Activated T-helper 1 cell treated with anti-CD3 and anti-CD28 coated beads, Interleukin-12 subunit alpha, Interleukin-12 subunit beta, Interleukin-2, Interleukin-4 antibody, amounts not matched to agents 30 ng/mL and 10 ng/mL and 1 ng/mL, durations not matched to agents 14 hours and 24 hours and 36 hours (primary cell): ENCODE data around the gene SETD2. TPM values are rescaled to one million over a fixed set of nuclear protein-coding genes. Genes with fewer than 3 reads are reported as not detected.

Experiments used
- DNase-seq: peaks from one replicate; pipeline ENCODE4 v3.0.0; 2021; ENCODE audit warnings: low spot score
- H3K27ac Mint-ChIP-seq: one replicate; pipeline ENCODE4 v1.8.0; 2021; ENCODE audit warnings: mild to moderate bottlenecking, mixed read lengths
- H3K27me3 Mint-ChIP-seq: one replicate; pipeline ENCODE4 v1.8.0; 2022; ENCODE audit warnings: mild to moderate bottlenecking, moderate library complexity, mixed read lengths; ENCODE audit not compliant: insufficient read depth
- H3K36me3 Mint-ChIP-seq: one replicate; pipeline ENCODE4 v1.8.0; 2021; ENCODE audit warnings: low read depth, mixed read lengths
- H3K4me1 Mint-ChIP-seq: one replicate; pipeline ENCODE4 v1.8.0; 2021; ENCODE audit warnings: low read depth, mixed read lengths
- H3K4me3 Mint-ChIP-seq: one replicate; pipeline ENCODE4 v1.8.0; 2021; ENCODE audit warnings: mild to moderate bottlenecking, moderate library complexity, mixed read lengths
- H3K9me3 Mint-ChIP-seq: one replicate; pipeline ENCODE4 v1.8.0; 2021; ENCODE audit warnings: mixed read lengths
- intact Hi-C: fragments of 100-400 bp; cut with micrococcal nuclease; formaldehyde crosslinking; loops from one replicate; pipeline ENCODE4 v1.15.1; 2024
- total RNA-seq: library from RNA; stranded (reverse); gene quantifications from 2 replicates; pipeline ENCODE4 v1.2.3, GENCODE V29; 2022

The SETD2 gene
- total RNA-seq, 1 donor from 2014 or later: 41.2 TPM

DNA sequence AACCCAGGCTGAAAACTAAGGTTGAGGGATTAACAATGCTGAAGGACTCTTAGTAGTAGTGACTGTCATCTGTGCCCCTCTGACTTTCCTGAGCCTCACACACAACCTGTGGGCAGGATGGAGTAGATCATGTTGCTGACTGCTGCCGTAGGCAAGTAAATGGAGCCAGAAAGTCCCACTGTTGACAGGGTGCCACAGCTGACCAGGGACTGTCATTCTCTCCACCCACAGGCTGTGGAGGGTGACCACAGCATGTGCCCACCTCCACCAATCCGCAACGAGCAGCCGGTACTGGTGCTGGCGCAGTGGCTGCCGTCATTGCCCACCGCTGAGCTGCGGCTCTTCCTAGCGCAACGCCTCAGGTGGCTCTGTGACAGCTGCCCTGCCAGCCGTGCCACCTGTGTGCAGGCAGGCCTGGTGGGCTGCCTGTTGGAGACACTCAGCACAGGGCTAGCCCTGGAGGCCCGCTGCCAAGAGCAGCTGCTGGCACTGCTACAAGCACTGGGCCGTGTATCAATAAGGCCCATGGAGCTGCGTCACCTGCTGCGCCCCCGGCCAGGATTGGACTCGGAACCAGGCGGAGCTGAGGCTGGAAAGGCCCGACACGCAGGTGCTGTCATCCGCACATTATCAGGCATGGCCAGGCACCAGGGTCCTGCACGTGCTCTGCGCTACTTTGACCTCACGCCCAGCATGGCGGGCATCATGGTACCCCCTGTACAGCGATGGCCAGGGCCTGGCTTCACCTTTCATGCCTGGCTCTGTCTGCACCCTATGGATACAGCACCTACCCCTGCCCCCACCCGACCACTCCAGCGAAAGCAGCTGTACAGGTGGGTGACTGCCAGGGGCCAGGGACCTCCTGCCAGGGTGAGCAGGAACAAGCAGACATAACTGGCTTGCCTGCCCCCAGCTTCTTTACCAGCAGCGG is 168.8 kb downstream of the SETD2 start:
- Mint-ChIP-seq H3K27me3 (no peaks in the 10 kb centered on the region), H3K36me3 (peaks cover 18% of the 10 kb centered on the region), H3K9me3 (no peaks in the 10 kb centered on the region), H3K4me1 (peaks cover 20% of the 10 kb centered on the region), H3K27ac (no peak overlapping the region), H3K4me3 (no peak overlapping the region)
- DNase-seq: no peak
- intact Hi-C loops: no loop called here

DNA sequence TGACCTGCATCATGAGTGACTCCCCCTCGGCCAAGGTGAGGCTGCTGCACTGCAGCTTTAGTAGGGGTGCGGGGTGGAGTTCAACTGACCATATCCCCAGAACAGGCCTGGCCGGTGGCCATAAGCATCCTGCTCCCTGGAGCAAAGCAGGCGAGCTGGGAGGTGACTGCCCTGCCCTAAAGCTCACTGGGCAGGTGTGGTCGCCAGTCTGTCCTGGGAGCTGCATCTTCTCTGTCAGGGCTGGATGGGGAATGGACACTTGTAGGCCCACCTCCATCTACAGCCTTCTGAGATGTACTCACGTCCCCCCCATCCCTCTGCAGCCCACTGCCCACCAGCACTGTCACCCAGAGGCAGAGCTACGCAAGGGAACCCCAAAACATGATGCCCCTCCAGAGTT is 169.9 kb downstream of the SETD2 start:
- intact Hi-C loops: no loop called here
- Mint-ChIP-seq H3K27me3 (no peaks in the 10 kb centered on the region), H3K4me1 (peaks cover 30% of the 10 kb centered on the region), H3K27ac (no peak overlapping the region), H3K4me3 (no peak overlapping the region), H3K9me3 (no peaks in the 10 kb centered on the region), H3K36me3 (peaks cover 24% of the 10 kb centered on the region)
- DNase-seq: no peak

DNA sequence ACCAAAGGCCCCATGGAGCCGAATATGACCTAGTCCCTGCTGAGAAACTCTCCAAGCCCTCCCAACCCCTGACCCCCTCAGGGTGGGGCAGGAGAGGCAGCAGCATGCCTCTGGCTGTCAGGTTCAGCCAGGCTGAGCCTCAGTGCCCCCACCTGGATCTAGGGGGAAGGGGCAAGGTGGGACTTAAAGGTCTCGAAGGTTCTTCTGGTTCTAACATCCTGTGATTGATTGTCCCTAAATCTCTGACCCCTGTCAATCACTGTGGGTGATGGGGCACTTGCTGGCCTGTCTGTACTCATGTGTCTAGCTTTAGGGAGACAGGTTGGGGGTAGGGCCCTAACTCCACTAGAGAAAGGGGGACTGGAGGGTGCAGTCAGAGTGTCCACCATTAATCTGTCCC is 170.6 kb downstream of the SETD2 start:
- intact Hi-C loops: no loop called here
- no peaks in the 10 kb centered on the region for H3K9me3 Mint-ChIP-seq

DNA sequence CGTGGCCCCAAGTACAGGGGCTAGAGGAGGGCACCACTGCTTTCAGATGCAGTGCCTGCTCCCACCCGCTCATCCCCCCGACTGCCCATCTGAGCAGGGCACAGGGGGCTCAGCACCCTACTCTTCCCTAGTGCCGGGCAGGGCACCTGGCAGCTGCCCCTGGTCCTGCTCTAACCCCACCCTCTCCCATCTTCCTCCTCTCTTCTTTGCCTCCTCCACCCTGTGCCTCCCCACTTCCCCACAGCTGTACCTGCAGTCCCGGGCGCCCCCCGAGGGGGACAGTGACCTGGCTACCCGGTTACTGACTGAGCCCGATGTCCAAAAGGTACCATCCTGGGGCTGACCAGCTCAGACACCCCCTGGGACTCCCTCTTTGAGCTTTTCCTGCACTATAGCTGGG is 171.7 kb downstream of the SETD2 start:
- Mint-ChIP-seq H3K9me3 (no peaks in the 10 kb centered on the region), H3K36me3 (peaks cover 27% of the 10 kb centered on the region), H3K27me3 (no peaks in the 10 kb centered on the region), H3K4me3 (no peak overlapping the region), H3K27ac (no peak overlapping the region), H3K4me1 (peaks cover 41% of the 10 kb centered on the region)
- no peak for DNase-seq
- intact Hi-C loops: no loop called here

More for the DNA sequence above, 170.6 kb downstream of the SETD2 start:
- DNase-seq: no peak
- H3K4me1 Mint-ChIP-seq: peaks cover 33% of the 10 kb centered on the region
- H3K27me3 Mint-ChIP-seq: no peaks in the 10 kb centered on the region
- H3K36me3 Mint-ChIP-seq: peaks cover 30% of the 10 kb centered on the region
- no peak overlapping the region for H3K4me3 Mint-ChIP-seq
- no peak overlapping the region for H3K27ac Mint-ChIP-seq

DNA sequence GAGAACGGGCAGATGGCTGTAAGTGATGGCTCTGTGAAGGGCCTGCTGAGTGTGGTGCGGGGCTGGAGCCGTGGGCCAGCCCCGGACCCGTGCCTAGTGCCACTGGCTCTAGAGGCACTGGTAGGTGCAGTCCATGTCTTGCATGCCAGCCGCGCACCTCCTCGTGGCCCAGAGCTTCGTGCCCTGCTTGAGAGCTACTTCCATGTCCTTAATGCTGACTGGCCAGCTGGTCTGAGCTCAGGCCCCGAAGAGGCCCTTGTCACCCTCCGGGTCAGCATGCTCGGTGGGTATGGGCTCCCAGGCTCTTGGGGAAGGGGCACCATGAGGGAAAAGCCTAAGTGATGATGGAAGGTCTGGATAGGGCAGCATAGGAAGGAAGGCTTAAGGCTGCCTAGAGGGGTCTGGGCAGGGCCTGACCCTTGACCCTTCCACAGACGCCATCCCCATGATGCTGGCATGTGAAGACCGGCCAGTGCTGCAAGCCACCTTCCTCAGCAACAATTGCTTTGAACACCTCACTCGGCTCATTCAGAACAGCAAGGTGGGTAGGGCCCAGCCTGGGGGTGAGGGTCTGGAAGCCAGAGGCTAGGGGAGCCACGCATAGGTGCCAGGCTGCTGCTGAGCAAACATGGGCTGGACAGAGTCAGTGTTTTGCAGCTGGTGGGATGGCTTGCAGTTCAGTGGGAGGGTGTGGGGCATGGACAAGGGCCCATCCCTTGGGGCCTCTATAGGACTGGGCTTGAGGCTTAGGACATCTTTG is 172.3 kb downstream of the SETD2 start:
- no peak overlapping the region for H3K4me3 Mint-ChIP-seq
- H3K9me3 Mint-ChIP-seq: no peaks in the 10 kb centered on the region
- H3K36me3 Mint-ChIP-seq: peaks cover 27% of the 10 kb centered on the region
- DNase-seq: no peak
- H3K27ac Mint-ChIP-seq: no peak overlapping the region
- intact Hi-C loops: no loop called here
- H3K27me3 Mint-ChIP-seq: no peaks in the 10 kb centered on the region
- H3K4me1 Mint-ChIP-seq: peaks cover 47% of the 10 kb centered on the region

DNA sequence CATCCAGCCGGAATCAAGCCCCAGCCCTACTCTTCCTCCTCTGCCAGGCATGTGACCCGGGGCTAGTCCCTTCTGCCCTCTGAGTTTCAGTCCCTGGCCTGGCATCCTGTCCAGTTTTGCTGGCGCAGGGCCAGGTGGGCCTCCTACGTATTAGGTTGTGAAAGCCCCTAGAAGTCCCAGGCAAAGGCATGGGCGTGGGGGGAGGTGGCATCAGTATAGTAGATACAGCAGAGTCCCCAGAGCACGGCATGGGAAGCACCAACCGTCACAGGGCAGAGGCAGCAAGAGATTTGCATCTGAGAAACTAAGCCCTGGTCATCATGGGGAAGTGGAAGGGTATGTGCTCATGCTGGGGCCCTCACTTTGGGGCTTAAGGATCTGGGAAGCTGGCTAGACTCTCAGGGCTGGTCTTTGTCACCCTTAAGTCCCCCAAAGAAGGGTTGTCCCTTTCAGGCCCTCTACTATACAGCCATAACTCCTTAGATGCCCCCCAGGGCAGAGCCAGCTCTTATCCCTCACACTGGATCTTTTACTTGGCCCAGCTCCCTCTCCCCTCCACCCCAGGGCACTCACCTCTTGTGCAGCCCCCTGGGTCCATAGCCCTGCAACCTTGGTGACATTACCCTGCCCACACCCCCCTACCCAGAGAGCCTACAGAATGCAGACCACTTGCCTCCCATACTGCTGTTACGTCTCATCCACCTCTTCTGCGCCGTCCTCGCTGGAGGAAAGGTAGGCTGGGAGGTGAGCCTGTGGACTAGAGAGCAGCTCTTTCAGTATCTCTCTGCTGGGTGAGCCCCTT is 173.1 kb downstream of the SETD2 start:
- Mint-ChIP-seq H3K27me3 (no peaks in the 10 kb centered on the region), H3K27ac (peak overlapping the region; percentile 59), H3K36me3 (peaks cover 27% of the 10 kb centered on the region), H3K4me3 (no peak overlapping the region), H3K9me3 (no peaks in the 10 kb centered on the region), H3K4me1 (peaks cover 56% of the 10 kb centered on the region)
- intact Hi-C loops: no loop called here
- no peak for DNase-seq

DNA sequence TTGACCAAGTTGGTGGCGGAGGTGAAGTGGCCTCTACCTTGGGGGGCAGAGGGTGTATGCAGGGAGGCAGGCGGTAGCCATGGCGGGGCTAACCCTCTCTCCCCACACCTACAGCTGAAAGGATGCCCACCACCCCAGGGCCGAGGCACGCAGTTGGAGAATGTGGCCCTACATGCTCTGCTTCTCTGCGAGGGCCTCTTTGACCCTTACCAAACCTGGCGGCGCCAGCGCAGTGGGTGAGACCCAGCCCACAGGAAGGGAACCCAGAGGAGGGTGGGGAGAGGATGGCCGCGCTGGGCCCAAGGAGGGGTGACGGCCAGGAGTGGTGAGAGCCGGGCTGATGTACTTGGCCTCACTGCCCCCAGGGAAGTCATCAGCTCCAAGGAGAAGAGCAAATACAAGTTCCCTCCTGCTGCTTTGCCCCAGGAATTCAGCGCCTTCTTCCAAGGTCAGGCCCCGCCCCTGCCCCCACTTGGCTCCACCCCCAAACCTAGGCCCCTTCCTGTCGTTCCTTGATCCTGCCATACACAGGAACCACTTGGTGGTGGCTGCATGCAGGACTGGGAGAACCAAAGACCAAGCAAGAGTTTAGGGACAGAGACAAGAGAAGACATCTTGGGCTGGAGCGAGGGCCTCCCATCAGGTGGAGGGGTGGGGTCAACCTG is 174.6 kb downstream of the SETD2 start:
- no peaks in the 10 kb centered on the region for H3K27me3 Mint-ChIP-seq
- DNase-seq: no peak
- H3K27ac Mint-ChIP-seq: peak overlapping the region; percentile 94
- intact Hi-C loops: no loop called here
- peak overlapping the region; percentile 83 for H3K4me3 Mint-ChIP-seq
- peaks cover 30% of the 10 kb centered on the region for H3K36me3 Mint-ChIP-seq
- no peaks in the 10 kb centered on the region for H3K9me3 Mint-ChIP-seq
- H3K4me1 Mint-ChIP-seq: peaks cover 70% of the 10 kb centered on the region

DNA sequence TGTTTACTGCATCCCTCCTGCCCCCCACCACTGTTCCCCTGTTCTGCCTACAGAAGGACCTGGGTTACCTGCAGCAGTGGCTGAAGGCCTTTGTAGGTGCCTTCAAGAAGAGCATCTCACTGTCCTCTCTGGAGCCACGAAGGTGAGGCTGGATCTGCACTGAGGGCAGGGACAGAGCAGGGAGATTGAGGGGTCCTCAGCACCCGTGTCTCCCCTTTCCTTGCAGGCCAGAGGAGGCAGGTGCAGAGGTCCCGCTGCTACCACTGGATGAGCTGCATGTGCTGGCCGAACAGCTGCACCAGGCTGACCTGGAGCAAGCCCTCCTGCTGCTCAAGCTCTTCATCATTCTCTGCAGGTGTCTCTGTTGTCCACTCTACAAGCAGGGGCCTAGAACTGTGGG is 175.3 kb downstream of the SETD2 start:
- intact Hi-C loops: no loop called here
- Mint-ChIP-seq H3K4me3 (peak overlapping the region; percentile 83), H3K27me3 (no peaks in the 10 kb centered on the region), H3K9me3 (no peaks in the 10 kb centered on the region), H3K4me1 (peaks cover 74% of the 10 kb centered on the region), H3K36me3 (peaks cover 27% of the 10 kb centered on the region), H3K27ac (peak overlapping the region; percentile 94)
- DNase-seq: no peak

DNA sequence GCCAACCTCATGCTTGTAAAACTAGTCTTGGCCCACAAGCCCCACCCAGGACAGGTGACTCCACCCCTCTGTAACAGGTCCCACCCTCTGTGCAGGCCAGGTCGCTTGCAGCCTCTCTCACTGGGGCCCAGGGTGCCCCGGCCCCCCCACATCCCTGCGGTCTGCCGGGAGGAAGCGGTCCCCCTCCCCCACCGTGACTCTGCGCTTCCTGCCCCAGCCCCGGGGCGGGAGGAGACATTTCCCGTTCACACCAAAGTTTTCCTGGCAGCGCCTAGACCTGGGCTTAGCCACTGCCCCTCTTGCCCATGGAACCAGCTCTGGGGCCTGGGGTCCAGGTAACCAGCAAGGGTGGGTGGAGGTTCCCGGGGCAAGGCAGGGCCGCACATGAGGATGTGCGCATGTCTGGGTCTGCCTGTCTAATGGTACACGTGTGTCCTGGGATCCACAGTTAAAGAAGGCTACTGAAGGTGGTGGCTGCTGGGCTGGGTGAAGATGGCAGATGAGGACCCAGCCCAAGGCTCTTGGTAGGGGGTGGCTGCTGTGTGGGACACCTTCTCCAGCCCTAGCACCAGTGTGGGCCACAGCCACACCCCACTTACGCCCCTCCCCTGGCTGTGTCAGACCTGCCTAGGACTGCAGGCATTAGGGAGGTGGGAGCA is 176.0 kb downstream of the SETD2 start:
- H3K27ac Mint-ChIP-seq: peak overlapping the region; percentile 94
- H3K27me3 Mint-ChIP-seq: no peaks in the 10 kb centered on the region
- intact Hi-C loops: loop anchor here (1.0 to 2.0 kb wide), 3 partner anchors 9 to 39 kb away; partner anchors contain the start of gene NBEAL2
- H3K4me3 Mint-ChIP-seq: peak overlapping the region; percentile 83
- H3K4me1 Mint-ChIP-seq: peaks cover 79% of the 10 kb centered on the region
- H3K36me3 Mint-ChIP-seq: peaks cover 27% of the 10 kb centered on the region
- peak; percentile 91 for DNase-seq
- no peaks in the 10 kb centered on the region for H3K9me3 Mint-ChIP-seq

DNA sequence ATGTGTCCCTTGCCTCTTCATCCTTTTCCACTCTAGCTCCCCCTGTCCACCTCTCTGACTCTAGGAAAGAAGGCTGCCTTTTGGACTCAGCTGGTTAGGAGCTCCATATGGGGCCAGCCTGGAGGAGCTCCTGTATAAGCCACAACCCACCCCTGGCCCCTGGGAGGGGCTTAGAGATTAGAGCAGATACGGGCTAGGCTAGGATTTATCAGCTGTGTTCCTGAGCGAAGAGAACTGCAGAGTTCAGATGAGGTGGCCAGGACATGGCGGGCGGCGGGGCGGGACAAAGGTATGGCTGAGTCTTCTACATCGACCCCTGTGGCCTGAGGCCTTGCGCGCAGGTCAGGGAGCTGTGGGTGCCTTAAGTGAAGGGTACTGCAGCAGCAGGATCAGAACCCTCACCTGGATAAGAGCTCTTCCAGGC is 176.6 kb downstream of the SETD2 start:
- H3K36me3 Mint-ChIP-seq: peaks cover 27% of the 10 kb centered on the region
- peak overlapping the region; percentile 94 for H3K27ac Mint-ChIP-seq
- H3K4me1 Mint-ChIP-seq: peaks cover 84% of the 10 kb centered on the region
- no peak for DNase-seq
- H3K27me3 Mint-ChIP-seq: no peaks in the 10 kb centered on the region
- H3K9me3 Mint-ChIP-seq: no peaks in the 10 kb centered on the region
- intact Hi-C loops: loop anchor here (1.0 to 2.0 kb wide), 3 partner anchors 8 to 39 kb away; partner anchors contain the start of gene NBEAL2
- peak overlapping the region; percentile 83 for H3K4me3 Mint-ChIP-seq

DNA sequence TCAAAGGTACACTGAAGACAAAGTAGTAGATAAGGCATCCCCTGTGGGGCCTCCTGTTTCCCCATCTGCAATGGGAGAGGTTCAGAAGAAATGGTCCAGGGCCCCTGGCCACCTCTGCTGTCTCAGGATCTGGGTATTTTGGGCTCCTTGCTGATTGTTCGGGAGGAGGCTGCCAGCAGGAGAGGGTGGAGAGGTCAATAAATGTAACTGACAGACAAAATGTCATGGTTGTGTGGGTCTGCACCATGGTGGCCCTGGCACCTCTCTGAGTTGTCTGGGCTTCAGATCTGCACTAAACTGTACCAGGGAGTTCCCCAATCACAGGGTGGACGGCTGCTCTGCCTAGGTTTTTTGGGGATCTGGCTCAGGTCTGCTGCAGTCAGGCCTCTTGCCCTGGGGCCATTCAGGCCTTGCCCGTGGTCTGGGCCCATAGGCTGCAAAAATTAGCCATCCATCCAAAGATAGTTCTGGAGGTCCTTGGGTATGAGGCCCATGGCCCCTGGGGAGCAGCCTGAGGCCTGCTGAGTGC is 177.1 kb downstream of the SETD2 start:
- Mint-ChIP-seq H3K36me3 (peaks cover 27% of the 10 kb centered on the region), H3K4me1 (peaks cover 87% of the 10 kb centered on the region), H3K4me3 (peak overlapping the region; percentile 83), H3K27ac (peak overlapping the region; percentile 94), H3K9me3 (no peaks in the 10 kb centered on the region), H3K27me3 (no peaks in the 10 kb centered on the region)
- no peak for DNase-seq
- intact Hi-C loops: loop anchor here (1.0 to 2.0 kb wide), 3 partner anchors 8 to 38 kb away; partner anchors contain the start of gene NBEAL2
